ENCODE measurements around the gene TALDO1.
"Not testable (repeated sequence)": the region's sequence is repeated elsewhere in the genome, so short reads cannot be mapped to it uniquely, and the experiment has no call there.

Gene TALDO1

DNA sequence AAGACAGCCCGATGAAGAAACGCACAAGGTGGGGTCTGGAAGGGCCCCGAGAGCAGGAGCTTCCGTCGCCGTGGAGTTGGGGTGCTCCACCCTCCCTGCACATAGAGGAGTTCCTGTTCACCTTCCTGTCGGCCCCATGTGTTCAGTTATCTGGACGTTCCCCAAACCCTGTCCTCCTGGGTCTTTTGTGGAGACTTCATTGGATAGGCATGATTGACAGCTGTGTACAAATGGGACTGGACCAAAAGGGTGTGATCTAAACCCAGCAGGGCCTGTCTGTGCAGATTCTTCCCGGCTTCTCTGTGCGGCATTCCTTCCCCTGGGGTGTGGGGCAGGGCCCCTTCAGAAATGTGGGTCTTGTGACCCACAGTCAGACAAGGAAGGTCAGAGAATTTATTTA lies 9.4 kb upstream of the TALDO1 start:
- DNase-seq: not testable (repeated sequence)

DNA sequence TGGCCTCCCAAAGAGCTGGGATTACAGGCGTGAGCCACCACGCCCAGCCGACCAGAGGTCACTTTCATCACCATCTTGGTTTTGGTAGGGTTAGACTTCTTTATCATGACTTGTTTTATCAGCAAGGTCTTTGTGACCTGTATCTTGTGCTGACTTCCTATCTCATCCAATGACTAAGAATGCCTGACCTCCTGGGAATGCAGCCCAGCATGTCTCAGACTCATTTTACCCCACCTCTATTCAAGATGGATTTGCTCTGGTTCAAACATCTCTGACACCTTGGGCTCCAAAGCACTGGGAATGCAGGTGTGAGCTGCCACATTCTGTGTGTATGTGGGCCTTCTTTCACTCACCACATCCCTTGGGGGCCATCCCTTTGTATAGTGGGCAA lies 5.1 kb upstream of the TALDO1 start:
- no peak for DNase-seq

- DNase-seq: no peak
Observed at GRCh38 chr11:742571-743201, 4.6 kb upstream of the TALDO1 start.

DNA sequence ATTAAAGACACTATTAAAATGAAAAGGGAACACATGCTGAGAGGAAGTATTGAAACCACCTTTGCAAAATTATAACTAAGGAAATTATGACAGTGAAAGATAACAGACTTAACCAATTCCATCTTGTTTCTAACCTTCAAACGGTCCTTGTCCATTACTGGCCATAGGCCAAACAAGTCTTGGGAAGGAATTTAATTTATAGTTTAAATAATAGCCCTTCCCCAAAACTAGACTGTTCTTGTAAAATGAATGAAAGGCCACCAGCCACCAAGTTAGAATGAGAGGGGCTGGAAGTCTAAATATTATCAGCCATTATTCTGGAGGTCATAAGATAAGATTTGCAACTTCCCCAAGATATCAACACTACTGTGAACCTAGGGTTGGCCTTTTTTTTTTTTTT lies 1.8 kb upstream of the TALDO1 start:
- DNase-seq: no peak

- peak; percentile 53 for DNase-seq
Observed at GRCh38 chr11:746289-747157, 741 bp upstream of the TALDO1 start.

- no peak for DNase-seq
Observed at GRCh38 chr11:748007-748359, 719 bp downstream of the TALDO1 start.

DNA sequence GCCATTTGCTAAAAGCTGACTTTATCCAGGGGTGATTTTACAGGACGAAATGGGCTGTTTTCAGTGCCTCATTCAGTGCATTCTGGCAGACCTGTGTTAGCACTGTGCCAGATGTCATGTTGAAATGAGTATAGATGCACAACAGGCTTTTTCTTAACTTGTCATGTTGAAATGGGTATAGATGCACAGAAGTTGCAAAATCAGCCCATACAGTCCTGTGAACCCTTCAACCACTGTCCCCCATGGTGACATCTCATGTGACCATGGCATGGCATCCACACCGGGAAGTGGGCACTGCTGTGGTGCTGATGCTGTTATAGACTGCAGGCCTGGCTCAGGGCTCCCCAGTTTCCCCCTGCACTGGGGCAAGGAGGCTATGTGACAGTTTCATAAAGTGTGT lies 2.5 kb downstream of the TALDO1 start:
- no peak for DNase-seq

GRCh38 chr11:760236-760635 lies 13.0 kb downstream of the TALDO1 start:
- DNase-seq: no peak

GRCh38 chr11:761526-762108 lies 14.4 kb downstream of the TALDO1 start:
- DNase-seq: no peak

GRCh38 chr11:762421-763072 lies 15.3 kb downstream of the TALDO1 start:
- peak; percentile 76 for DNase-seq

GRCh38 chr11:763073-763463 lies 15.8 kb downstream of the TALDO1 start:
- DNase-seq: no peak

- DNase-seq: no peak
Observed at GRCh38 chr11:763549-764321, 16.5 kb downstream of the TALDO1 start.

DNA sequence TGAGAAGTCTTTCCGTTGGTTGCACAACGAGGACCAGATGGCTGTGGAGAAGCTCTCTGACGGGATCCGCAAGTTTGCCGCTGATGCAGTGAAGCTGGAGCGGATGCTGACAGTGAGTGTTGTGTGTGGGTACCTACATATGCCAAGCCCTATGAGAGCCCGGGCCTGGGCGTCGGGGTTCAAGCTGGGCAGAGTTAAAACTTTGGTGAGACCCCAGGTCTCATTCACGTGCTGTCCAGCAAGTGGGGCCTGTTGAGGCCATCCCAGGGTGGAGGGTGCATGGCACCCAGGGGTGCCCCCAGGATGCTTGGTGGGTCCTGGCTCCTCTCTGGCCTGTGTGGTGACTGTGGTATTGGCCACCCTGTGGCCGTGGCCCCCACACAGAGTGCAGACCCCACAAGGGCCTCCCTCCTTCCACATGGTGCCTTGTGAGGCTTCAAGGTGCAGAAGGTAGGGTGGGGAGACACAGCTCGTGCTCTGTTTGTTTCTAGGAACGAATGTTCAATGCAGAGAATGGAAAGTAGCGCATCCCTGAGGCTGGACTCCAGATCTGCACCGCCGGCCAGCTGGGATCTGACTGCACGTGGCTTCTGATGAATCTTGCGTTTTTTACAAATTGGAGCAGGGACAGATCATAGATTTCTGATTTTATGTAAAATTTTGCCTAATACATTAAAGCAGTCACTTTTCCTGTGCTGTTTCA lies 17.2 kb downstream of the TALDO1 start:
- DNase-seq: no peak

DNA sequence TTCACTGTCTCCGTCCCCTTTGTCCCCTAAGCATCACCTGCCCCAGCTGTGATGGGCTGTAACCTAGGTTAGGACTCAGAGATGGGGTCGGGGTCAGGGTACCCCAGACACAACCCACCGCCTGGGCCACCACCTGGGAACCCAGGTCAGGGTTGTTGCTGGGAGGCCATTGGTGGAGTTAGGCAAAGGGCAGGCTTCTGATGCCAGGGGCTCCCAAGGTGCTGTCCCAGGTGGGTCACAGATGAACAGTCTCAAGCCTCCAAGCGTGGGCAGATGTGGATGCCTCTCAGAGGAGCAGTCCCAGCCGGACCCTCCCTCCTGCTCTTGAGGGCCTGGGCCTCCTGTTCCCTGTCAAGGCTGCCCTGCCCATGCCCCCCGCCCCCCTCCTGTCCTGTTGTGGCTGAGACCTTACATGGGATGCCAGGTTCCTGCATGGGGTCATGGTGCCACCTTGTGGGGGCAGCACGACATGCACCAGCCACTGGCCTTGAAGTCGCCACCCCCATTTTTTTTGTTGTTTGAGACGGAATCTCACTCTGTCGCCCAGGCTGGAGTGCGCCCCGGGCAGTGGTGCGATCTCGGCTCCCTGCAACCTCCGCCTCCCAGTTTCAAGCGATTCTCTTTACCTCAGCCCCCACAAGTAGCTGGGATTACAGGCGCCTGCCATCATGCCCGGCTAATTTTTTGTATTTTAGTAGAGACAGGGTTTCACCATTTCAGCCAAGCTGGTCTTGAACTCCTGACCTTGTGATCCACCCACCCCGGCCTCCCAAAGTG lies 17.9 kb downstream of the TALDO1 start:
- DNase-seq: peak; percentile 35

DNA sequence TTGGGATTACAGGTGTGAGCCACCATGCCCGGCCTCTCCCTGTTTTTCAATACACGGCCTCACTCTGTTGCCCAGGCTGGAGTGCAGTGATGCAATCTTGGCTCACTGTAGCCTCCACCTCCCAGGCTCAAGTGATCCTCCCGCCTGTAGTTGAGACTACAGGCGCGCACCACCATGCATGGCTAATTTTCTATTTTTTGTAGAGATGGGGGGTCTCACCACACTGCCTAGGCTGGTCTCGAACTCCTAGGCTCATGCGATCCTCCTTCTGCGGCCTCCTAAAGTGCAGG lies 18.5 kb downstream of the TALDO1 start:
- no peak for DNase-seq

DNA sequence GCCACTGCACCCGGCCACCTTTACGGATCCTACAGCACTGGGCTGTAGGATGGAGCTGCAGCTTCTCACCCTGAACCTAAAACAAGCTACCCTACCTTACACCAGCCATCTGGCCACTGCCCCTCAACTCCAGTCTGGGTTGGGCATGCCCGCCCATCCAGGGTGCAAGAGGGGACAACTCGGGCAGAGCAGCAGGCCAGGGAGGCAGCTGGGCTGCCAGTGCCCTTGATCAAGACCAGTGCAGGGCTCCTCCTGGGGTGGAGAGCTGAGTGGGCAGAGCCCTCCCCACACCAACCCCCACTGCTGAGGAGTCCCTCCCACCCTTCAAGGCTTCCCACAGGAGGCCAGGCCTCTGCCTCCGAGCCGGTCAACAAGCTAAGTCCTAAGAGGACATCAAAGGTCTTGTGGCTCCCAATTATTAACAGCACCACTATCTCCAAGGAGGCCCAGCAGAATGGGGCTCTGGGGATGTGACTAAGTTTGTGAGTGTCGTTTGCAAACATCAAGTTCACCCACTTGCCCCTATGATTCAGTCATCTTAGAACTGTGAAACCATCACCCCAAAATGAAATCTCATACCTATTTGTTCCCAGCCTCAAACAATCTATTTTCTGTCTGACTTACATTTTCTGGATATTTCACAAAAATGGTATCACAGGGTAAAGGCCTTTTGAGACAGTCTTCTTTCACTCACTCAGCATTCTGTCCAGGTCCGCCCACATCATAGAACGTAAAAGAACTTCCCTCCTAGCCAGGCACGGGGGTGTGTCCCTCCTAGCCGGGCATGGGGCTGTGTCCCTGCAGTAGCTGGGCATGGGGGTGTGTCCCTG lies 19.1 kb downstream of the TALDO1 start:
- no peak for DNase-seq

GRCh38 chr11:766936-767210 lies 19.6 kb downstream of the TALDO1 start:
- no peak for DNase-seq

- DNase-seq: no peak
Observed at GRCh38 chr11:767238-767637, 20.0 kb downstream of the TALDO1 start.

- no peak for DNase-seq
Observed at GRCh38 chr11:769887-770641, 22.8 kb downstream of the TALDO1 start.
